ENCODE data around the gene ZNF407.

The ZNF407 gene

GRCh38 chr18:74836296-74837139 lies 238.8 kb downstream of the ZNF407 start:
- DNase-seq: no peak

GRCh38 chr18:74840492-74841167 lies 243.0 kb downstream of the ZNF407 start:
- DNase-seq: no peak

GRCh38 chr18:74841248-74841647 lies 243.6 kb downstream of the ZNF407 start:
- no peak for DNase-seq

GRCh38 chr18:74849301-74849700 lies 251.6 kb downstream of the ZNF407 start:
- no peak for DNase-seq

GRCh38 chr18:74856434-74856833 lies 258.8 kb downstream of the ZNF407 start:
- no peak for DNase-seq

- no peak for DNase-seq
These were observed 259.3 kb downstream of the ZNF407 start for GRCh38 chr18:74856928-74857327.

GRCh38 chr18:74857901-74858300 lies 260.2 kb downstream of the ZNF407 start:
- DNase-seq: no peak

- no peak for DNase-seq
These were observed 263.5 kb downstream of the ZNF407 start for GRCh38 chr18:74861154-74861553.

- DNase-seq: no peak
These were observed 264.4 kb downstream of the ZNF407 start for GRCh38 chr18:74862094-74862493.

- DNase-seq: no peak
These were observed 268.9 kb downstream of the ZNF407 start for GRCh38 chr18:74866577-74866976.

- DNase-seq: no peak
These were observed 270.8 kb downstream of the ZNF407 start for GRCh38 chr18:74868461-74868860.

GRCh38 chr18:74869904-74870863 lies 272.5 kb downstream of the ZNF407 start:
- no peak for DNase-seq

GRCh38 chr18:74870950-74871349 lies 273.3 kb downstream of the ZNF407 start:
- DNase-seq: no peak

- DNase-seq: no peak
These were observed 276.0 kb downstream of the ZNF407 start for GRCh38 chr18:74873629-74874028.

GRCh38 chr18:74874351-74874750 lies 276.7 kb downstream of the ZNF407 start:
- no peak for DNase-seq

- DNase-seq: no peak
These were observed 279.1 kb downstream of the ZNF407 start for GRCh38 chr18:74876630-74877243.

- DNase-seq: no peak
These were observed 280.6 kb downstream of the ZNF407 start for GRCh38 chr18:74878267-74878666.

- no peak for DNase-seq
These were observed 283.1 kb downstream of the ZNF407 start for GRCh38 chr18:74880706-74881278.

- DNase-seq: no peak
These were observed 294.5 kb downstream of the ZNF407 start for GRCh38 chr18:74892066-74892627.

- no peak for DNase-seq
These were observed 298.0 kb downstream of the ZNF407 start for GRCh38 chr18:74895686-74896085.

GRCh38 chr18:74896390-74896991 lies 298.8 kb downstream of the ZNF407 start:
- DNase-seq: no peak

Data from KG1 (cell line).